ENCODE results near the gene IL4R. TPM values are rescaled to one million over a fixed set of nuclear protein-coding genes. Genes with fewer than 3 reads are reported as not detected.

IL4R gene
- 0.94 and 12.0 TPM in 2 replicates for total RNA-seq (2014; rRNA removed; shearing (Covaris generic); ENCODE audit: low replicate concordance)

GRCh38 chr16:27313422-27314160 lies at the start of gene IL4R:
TSS of gene IL4R (plus strand) at chr16:27313974. CDS start at chr16:27340204, 26,230 bp downstream.
- Histone ChIP-seq H3K36me3 (ENCODE audit: insufficient read depth, low read length) (no peaks in the 10 kb centered on the region), H3K9me3 (ENCODE audit: low read length) (no peaks in the 10 kb centered on the region), H3K27ac (ENCODE audit: low read length) (no peak within 1 kb of the TSS), H3K27me3 (ENCODE audit: low read length) (no peaks in the 10 kb centered on the region; the same call in 1 of the 2 replicates), H3K79me2 (ENCODE audit: low read length) (no peaks in the 10 kb centered on the region), H3K9ac (ENCODE audit: low read length) (peak within 1 kb of the TSS; percentile 73), H2AFZ (ENCODE audit: low read length) (peak within 1 kb of the TSS; percentile 79), H3K9me2 (replicated peaks; ENCODE audit: insufficient read depth, low read length) (no peaks in the 10 kb centered on the region), H3K4me3 (ENCODE audit: low read length) (peak within 1 kb of the TSS; percentile 77), H3K4me2 (ENCODE audit: low read depth, low read length, poor library complexity, severe bottlenecking) (peak within 1 kb of the TSS; percentile 95), H4K20me1 (ENCODE audit: insufficient read depth, low read depth, low read length) (peaks cover 4% of the 10 kb centered on the region; the same call in 1 of the 2 replicates), H3K4me1 (ENCODE audit: low read length) (peaks cover 22% of the 10 kb centered on the region)
- DNase-seq: peak; percentile 60

GRCh38 chr16:27264151-27264550 lies 49.6 kb upstream of the IL4R start:
- Histone ChIP-seq H3K27me3 (ENCODE audit: low read length) (no peaks in the 10 kb centered on the region), H3K4me1 (ENCODE audit: low read length) (peaks cover 17% of the 10 kb centered on the region), H3K9ac (ENCODE audit: low read length) (no peak overlapping the region), H3K79me2 (ENCODE audit: low read length) (peaks cover 29% of the 10 kb centered on the region), H3K4me2 (ENCODE audit: low read depth, low read length, poor library complexity, severe bottlenecking) (no peak overlapping the region), H3K9me2 (replicated peaks; ENCODE audit: insufficient read depth, low read length) (no peaks in the 10 kb centered on the region), H3K9me3 (ENCODE audit: low read length) (no peaks in the 10 kb centered on the region), H3K36me3 (ENCODE audit: insufficient read depth, low read length) (no peaks in the 10 kb centered on the region), H4K20me1 (ENCODE audit: insufficient read depth, low read depth, low read length) (no peaks in the 10 kb centered on the region), H2AFZ (ENCODE audit: low read length) (no peak overlapping the region), H3K4me3 (ENCODE audit: low read length) (no peak overlapping the region), H3K27ac (ENCODE audit: low read length) (no peak overlapping the region)
- DNase-seq: no peak

GRCh38 chr16:27265982-27266381 lies 47.8 kb upstream of the IL4R start:
- no peaks in the 10 kb centered on the region for H4K20me1 ChIP-seq (ENCODE audit: insufficient read depth, low read depth, low read length)
- no peaks in the 10 kb centered on the region for H3K9me3 ChIP-seq (ENCODE audit: low read length)
- H3K4me2 ChIP-seq (ENCODE audit: low read depth, low read length, poor library complexity, severe bottlenecking): no peak overlapping the region
- H3K79me2 ChIP-seq (ENCODE audit: low read length): peaks cover 26% of the 10 kb centered on the region
- no peak overlapping the region for H2AFZ ChIP-seq (ENCODE audit: low read length)
- no peaks in the 10 kb centered on the region for H3K36me3 ChIP-seq (ENCODE audit: insufficient read depth, low read length)
- H3K27ac ChIP-seq (ENCODE audit: low read length): no peak overlapping the region
- no peaks in the 10 kb centered on the region for H3K9me2 ChIP-seq (replicated peaks; ENCODE audit: insufficient read depth, low read length)
- H3K4me1 ChIP-seq (ENCODE audit: low read length): peaks cover 29% of the 10 kb centered on the region
- H3K27me3 ChIP-seq (ENCODE audit: low read length): no peaks in the 10 kb centered on the region
- H3K9ac ChIP-seq (ENCODE audit: low read length): no peak overlapping the region
- no peak overlapping the region for H3K4me3 ChIP-seq (ENCODE audit: low read length)
- DNase-seq: no peak

GRCh38 chr16:27267037-27267677 lies 46.6 kb upstream of the IL4R start:
- Histone ChIP-seq H3K79me2 (ENCODE audit: low read length) (peaks cover 23% of the 10 kb centered on the region), H3K27ac (ENCODE audit: low read length) (no peak overlapping the region), H4K20me1 (ENCODE audit: insufficient read depth, low read depth, low read length) (no peaks in the 10 kb centered on the region), H3K27me3 (ENCODE audit: low read length) (no peaks in the 10 kb centered on the region), H3K4me2 (ENCODE audit: low read depth, low read length, poor library complexity, severe bottlenecking) (peak overlapping the region; percentile 92), H3K9me3 (ENCODE audit: low read length) (no peaks in the 10 kb centered on the region), H3K4me3 (ENCODE audit: low read length) (peak overlapping the region; percentile 88; the same call in 1 of the 2 replicates), H3K36me3 (ENCODE audit: insufficient read depth, low read length) (no peaks in the 10 kb centered on the region), H2AFZ (ENCODE audit: low read length) (no peak overlapping the region), H3K9me2 (replicated peaks; ENCODE audit: insufficient read depth, low read length) (no peaks in the 10 kb centered on the region), H3K4me1 (ENCODE audit: low read length) (peaks cover 29% of the 10 kb centered on the region), H3K9ac (ENCODE audit: low read length) (no peak overlapping the region)
- DNase-seq: peak; percentile 56

- Histone ChIP-seq H3K79me2 (ENCODE audit: low read length) (peaks cover 21% of the 10 kb centered on the region), H3K4me3 (ENCODE audit: low read length) (peak within 1 kb of the TSS; percentile 88), H3K4me2 (ENCODE audit: low read depth, low read length, poor library complexity, severe bottlenecking) (peak within 1 kb of the TSS; percentile 92), H3K9me3 (ENCODE audit: low read length) (no peaks in the 10 kb centered on the region), H3K27ac (ENCODE audit: low read length) (no peak within 1 kb of the TSS), H3K27me3 (ENCODE audit: low read length) (no peaks in the 10 kb centered on the region), H3K9me2 (replicated peaks; ENCODE audit: insufficient read depth, low read length) (no peaks in the 10 kb centered on the region), H3K9ac (ENCODE audit: low read length) (peak within 1 kb of the TSS; percentile 90), H3K36me3 (ENCODE audit: insufficient read depth, low read length) (no peaks in the 10 kb centered on the region), H3K4me1 (ENCODE audit: low read length) (peaks cover 24% of the 10 kb centered on the region), H4K20me1 (ENCODE audit: insufficient read depth, low read depth, low read length) (no peaks in the 10 kb centered on the region), H2AFZ (ENCODE audit: low read length) (peak within 1 kb of the TSS; percentile 84; the same call in 1 of the 2 replicates)
- peak; percentile 99 for DNase-seq
Measured at GRCh38 chr16:27268376-27269299, 45.1 kb upstream of the IL4R start, which contains the start of gene NSMCE1. TSS of gene NSMCE1 (minus strand) at chr16:27268772. CDS start at chr16:27257570, 11,202 bp downstream.

- no peaks in the 10 kb centered on the region for H3K9me2 ChIP-seq (replicated peaks; ENCODE audit: insufficient read depth, low read length)
- H3K4me3 ChIP-seq (ENCODE audit: low read length): peak overlapping the region; percentile 88
- no peak for DNase-seq
- peaks cover 24% of the 10 kb centered on the region for H3K4me1 ChIP-seq (ENCODE audit: low read length)
- H3K4me2 ChIP-seq (ENCODE audit: low read depth, low read length, poor library complexity, severe bottlenecking): peak overlapping the region; percentile 92
- no peaks in the 10 kb centered on the region for H3K36me3 ChIP-seq (ENCODE audit: insufficient read depth, low read length)
- peaks cover 20% of the 10 kb centered on the region for H3K79me2 ChIP-seq (ENCODE audit: low read length)
- no peaks in the 10 kb centered on the region for H3K27me3 ChIP-seq (ENCODE audit: low read length)
- H4K20me1 ChIP-seq (ENCODE audit: insufficient read depth, low read depth, low read length): no peaks in the 10 kb centered on the region
- H2AFZ ChIP-seq (ENCODE audit: low read length): no peak overlapping the region
- no peak overlapping the region for H3K27ac ChIP-seq (ENCODE audit: low read length)
- no peaks in the 10 kb centered on the region for H3K9me3 ChIP-seq (ENCODE audit: low read length)
- H3K9ac ChIP-seq (ENCODE audit: low read length): peak overlapping the region; percentile 90
Measured at GRCh38 chr16:27269300-27270150, 44.2 kb upstream of the IL4R start.

- peak overlapping the region; percentile 92 for H3K4me2 ChIP-seq (ENCODE audit: low read depth, low read length, poor library complexity, severe bottlenecking)
- H3K9me2 ChIP-seq (replicated peaks; ENCODE audit: insufficient read depth, low read length): no peaks in the 10 kb centered on the region
- H3K9me3 ChIP-seq (ENCODE audit: low read length): no peaks in the 10 kb centered on the region
- peaks cover 20% of the 10 kb centered on the region for H3K79me2 ChIP-seq (ENCODE audit: low read length)
- no peak overlapping the region for H3K9ac ChIP-seq (ENCODE audit: low read length)
- no peak overlapping the region for H3K27ac ChIP-seq (ENCODE audit: low read length)
- H3K4me1 ChIP-seq (ENCODE audit: low read length): peaks cover 24% of the 10 kb centered on the region
- H4K20me1 ChIP-seq (ENCODE audit: insufficient read depth, low read depth, low read length): no peaks in the 10 kb centered on the region
- no peaks in the 10 kb centered on the region for H3K27me3 ChIP-seq (ENCODE audit: low read length)
- DNase-seq: no peak
- H3K36me3 ChIP-seq (ENCODE audit: insufficient read depth, low read length): no peaks in the 10 kb centered on the region
- H3K4me3 ChIP-seq (ENCODE audit: low read length): 0 out of 2 replicates have a peak overlapping the region, but pooled peaks have one; percentile 20
- H2AFZ ChIP-seq (ENCODE audit: low read length): no peak overlapping the region
Measured at GRCh38 chr16:27270349-27270748, 43.4 kb upstream of the IL4R start.
